NCI-H345 (cell line): ENCODE data around the gene OR6V1.
A peak's percentile ranks its signal among the peaks of the same experiment; 100 is the strongest.

ENCODE experiments used
- DNase-seq: peaks from one replicate; lab custom pipeline; 2025; lab: John Stamatoyannopoulos, UW

OR6V1 gene, protein sequence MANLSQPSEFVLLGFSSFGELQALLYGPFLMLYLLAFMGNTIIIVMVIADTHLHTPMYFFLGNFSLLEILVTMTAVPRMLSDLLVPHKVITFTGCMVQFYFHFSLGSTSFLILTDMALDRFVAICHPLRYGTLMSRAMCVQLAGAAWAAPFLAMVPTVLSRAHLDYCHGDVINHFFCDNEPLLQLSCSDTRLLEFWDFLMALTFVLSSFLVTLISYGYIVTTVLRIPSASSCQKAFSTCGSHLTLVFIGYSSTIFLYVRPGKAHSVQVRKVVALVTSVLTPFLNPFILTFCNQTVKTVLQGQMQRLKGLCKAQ

DNA sequence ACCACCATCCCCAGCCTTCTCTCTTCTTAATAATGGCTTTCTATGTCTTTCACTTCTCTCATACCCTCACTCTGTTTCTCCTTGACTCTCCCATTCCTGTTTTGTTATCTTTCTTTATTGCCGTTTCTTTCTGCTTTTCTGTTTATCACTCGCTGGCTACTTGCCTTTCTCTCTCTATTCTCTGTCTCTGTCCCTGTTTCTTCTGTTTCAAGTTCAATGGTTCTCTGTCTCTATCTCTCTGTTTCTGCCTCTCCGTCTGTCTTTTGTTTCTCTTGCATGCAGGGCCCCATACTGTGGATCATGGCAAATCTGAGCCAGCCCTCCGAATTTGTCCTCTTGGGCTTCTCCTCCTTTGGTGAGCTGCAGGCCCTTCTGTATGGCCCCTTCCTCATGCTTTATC lies at the start of gene OR6V1:
TSS of gene OR6V1 (plus strand) at position 301 of the 400 bp plus-strand sequence. CDS start at position 301, 0 bp downstream.
- DNase-seq: no peak

DNA sequence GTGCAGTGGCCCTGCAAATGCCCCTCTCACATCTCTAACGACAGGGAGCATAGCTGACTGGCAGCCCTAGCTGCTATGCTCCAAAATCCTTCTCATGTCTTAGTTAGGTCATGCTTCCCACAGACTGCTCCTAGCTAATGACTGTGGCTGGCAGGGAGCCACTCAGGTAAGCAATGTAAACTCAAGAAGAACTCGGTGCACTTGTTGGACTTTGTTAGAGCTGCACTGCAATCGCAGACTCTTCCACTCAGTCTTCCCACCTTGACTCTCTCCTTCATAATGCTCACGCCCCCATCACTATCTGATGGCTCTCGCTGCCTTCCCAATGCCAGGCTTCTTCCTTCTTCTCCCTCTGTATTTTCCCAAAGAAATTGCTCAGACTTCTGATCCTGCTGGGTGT lies 49.2 kb upstream of the OR6V1 start:
- DNase-seq: peak; percentile 4

DNA sequence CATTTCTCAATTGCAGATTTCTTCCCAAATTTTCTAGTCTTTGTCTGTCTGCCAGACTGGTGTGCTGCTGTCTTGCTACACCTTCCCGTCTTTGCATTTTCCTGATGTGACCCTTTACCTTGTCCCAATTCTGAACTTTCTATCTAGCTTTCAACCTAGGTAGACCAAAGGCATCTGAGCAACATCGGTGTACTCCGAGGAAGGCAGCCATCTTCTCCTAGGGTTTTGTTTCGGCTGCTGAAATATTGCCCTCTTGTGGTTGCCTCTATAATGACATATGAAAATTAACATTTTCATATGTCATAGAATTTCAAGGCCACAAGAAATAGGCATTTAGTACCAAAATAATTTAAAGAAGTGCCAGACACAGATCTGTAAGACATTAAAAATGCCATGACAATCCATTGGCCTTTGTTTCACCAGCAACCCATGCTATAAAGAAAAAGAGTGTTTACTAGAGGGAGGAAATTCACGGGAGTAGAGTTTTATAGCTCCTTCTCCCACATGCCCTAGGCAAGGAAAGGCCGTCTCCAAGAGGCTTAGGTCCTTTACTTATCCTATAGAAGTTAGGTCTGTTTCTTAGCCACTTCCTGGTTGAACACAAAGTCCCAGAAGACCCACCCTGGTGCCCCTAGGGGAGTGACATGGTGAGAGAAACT lies 48.6 kb upstream of the OR6V1 start:
- peak; percentile 58 for DNase-seq

DNA sequence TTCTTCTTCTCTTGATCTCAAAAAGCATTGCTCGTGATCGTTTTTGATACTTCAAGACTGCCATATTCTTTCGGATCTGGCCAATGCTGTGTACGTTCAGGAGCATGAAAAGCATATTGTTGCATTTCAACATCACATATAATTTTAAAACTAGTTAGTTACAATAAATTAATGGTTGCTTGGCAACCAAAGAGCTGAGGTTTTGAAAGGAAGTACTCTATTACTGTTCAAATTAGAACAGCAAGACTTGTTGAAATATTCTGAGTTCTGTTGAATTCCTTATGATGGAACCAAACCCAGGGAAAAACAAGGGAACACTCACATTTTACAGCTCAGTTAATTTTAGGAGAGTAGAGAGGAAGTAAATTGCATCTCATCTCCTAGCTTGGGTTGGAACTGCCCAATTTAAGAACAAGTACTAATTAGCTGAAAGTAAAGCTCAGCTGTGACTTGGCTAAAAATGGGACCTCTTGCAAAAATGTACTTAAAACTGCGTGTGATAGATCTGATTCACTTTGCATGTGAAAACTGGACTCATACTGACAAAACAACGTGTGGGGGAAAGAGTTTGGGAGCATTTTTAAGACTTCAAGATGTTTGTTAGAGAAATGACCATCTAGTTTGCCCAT lies 46.4 kb upstream of the OR6V1 start:
- no peak for DNase-seq

DNA sequence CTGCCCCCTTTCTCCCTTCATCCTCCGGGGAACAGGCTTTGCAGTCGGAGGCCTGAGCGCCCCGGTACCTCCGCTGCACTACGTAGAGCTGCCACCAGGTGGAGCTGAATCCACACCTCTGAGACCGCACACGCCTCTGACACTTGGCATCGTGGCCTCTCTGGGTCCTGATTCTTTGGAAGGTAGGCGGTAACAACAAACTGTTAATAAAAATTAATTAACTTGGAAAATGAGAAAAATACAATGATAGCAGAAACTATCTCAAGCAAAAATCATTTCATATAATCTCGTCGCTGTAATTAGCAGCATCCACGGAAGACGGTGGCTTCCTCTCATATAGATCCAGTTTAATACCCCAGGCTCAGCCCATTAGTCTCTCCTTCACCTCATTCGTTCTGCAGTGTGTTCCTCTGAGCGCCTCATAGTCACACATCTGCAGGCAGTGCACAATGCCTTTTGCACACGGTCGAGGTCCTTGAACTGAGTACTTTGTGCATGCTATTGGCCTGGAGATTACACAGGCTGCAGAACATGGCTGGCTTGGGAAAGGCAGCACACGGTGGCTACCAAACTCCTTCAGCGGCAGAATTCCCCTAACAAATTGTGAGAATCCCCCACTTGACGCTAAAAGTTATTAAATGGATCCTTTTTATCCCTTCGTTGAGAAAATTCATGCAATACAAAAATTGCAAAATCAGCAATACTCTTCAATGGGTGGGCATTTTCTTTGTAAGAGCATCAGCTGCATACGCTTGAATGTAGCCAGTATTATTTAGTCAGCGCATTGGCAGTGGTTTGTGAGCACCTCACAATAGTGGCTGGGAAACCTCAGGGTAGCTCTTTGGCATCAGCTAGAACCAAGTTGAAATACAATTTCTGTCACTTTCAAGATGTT lies 43.9 kb upstream of the OR6V1 start:
- DNase-seq: peak; percentile 76

DNA sequence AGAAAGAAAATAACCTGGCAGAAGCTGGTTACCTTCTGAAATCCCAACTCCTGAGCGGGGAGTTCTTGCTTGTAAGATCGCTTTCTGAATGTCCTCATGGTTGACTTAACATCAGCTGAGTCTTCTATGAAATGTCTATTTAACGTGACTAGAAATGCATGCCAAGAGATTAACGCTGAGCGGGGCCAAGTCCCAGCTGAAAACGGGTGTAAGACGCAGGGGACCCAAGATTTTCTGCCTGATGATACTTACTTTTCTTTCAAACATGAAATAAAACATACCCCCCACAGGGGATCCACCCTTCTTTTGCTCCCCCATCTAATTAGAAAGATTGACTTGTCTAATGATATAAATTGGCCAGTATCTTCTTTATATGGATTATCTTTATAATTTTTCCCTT lies 40.1 kb upstream of the OR6V1 start:
- DNase-seq: no peak

DNA sequence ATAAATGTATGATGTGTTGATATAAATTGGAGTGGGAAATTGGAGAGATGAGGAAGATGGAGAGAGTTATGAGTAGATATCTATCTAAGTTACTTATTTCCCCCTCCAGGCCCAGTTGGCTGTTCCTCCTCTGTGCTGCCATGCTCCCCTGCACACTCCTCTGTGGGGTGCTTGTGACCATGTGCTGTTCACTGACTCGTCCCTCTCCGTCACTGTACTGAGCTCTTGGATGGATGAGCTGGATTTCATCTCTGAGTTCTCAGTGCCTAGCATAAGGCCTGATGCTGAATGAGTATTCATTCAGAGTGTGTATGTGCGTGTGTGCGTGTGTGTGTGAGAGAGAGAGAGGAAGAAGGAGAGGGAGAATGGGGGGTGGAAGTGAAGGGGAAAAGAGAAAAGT lies 39.7 kb upstream of the OR6V1 start:
- no peak for DNase-seq

DNA sequence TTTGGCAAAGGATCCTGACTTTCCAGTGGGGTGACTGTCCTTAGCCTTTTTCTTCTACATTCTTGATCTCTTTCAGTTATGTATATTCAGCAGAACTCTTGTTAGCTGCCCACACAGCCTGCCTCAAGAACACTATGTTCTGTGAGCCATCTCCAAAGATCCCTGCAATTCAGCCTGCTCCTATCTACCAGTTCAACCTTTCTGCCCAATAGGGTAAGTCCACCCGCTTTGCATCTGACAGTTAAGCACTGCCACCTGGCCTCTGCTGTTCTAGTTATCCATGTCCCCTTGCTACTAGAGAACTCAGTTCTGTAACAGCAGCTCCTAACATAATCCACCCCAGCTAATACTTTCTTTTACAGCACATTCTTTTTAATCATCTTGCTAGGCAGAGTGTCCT lies 38.7 kb upstream of the OR6V1 start:
- DNase-seq: no peak

DNA sequence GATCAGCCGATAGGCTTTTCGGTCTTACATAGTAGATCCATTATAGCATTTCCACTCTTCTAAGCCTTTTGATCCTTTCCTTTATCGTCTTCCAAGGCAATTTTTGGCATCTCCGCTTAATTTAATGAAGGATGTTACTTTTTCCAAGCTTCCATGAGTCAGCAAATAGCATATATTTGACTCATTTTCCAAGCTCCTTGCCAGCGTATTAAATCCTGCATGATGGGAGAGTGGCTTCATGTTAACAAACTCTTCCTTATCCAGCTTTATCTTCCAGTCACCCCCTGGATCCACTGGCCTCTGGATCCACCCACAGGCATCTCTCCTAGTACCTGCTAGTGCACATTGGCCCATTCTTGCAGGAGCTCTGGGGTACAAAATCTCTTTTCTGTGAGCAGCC lies 38.2 kb upstream of the OR6V1 start:
- DNase-seq: no peak

DNA sequence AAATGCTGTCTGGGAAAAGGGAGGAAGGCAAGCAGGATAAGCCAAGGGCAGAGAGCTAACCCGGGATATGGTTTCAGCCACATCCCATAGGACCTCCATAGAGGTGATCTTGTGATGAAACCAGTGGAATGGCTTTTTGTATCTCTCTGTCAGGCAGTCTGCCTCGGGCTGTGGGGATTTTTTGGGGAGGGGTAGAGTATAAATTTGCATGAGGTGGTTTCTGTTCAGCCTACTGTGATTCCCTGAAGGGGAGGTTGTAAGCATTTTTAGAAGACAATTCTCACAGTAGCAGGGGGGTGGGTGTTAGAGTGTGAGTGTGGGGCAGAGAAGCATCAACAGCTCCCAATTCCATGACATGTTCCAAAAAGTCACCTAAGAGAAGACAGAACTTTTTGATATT lies 37.1 kb upstream of the OR6V1 start:
- no peak for DNase-seq

DNA sequence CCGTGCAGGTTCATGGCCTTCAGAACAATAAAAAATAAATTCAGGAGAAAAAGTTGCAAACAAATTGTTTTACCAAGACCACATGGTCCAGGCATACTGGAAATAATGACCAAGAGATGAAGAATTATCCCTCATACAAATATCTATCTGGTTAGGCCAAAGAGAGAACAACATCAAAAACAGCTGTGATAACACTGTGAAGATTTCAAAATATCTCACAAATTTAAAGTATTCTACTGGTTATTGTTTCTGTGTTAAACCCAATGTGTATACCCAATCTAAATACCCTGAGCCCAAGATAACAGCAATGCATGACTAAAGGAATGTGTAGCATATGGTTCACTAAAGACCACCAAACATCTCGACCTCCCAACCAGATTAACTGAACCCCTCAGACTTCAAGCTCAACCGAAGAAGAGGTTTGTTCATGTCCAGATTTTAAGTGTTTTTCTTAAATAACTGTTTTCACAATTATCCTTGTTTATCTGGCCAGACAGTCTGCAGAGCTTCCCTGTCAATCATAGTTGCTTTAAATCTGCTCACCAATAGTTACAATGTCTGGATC lies 36.1 kb upstream of the OR6V1 start:
- DNase-seq: no peak

DNA sequence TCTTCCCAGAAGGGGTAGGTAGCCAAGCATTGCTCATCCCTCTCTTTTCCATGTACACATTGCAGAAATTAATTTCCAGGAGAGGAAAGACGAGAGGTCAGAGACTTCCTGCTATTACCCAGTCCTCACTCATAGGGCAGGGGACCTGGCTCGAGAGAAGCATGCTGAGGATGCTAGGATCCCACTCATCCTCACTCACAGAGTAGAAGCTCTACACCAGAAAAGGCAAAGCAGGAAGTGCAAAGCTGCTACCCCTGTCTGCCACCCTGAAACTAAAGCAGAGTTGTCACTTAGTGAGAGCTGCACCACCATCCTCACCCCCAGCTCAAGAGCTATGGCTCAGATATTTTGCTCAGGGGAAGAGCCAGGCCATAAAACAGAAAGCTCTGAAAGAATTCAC lies 35.1 kb upstream of the OR6V1 start:
- no peak for DNase-seq

DNA sequence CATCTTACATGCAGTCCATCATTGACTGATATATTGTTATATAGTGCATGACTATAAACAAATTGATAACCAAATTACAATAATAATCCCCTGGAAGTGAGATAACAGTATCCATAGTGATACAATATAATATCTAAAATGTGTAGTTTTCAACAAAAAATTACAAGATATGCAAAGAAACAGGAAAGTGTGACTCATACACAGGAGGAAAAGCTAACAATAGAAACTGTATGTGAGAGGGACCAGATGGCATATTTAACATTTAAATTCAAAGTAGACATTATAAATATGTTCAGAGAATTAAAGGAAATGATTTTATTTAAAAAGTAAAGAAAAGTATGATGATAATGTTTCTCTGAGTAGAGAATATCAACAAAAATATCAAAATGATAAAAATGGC lies 33.2 kb upstream of the OR6V1 start:
- no peak for DNase-seq

DNA sequence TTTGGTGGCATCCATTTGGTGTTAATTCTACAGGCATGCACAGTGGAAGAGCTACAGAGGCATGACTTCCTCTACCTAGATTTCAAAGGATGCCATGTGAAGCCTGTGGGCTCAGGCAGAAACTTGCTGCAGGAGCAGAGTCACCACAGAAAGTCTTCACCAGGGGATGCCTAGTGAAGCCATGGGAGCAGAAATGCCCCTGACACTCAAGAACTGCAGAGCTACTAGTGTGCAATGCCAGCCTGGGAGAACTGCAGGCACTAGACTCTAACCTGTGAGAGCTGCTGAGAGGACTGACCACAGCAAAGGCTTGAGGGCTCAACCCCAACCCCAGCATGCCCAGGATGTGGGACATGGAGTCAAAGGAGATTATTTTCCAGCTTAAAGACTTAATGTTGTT lies 29.1 kb upstream of the OR6V1 start:
- DNase-seq: no peak

DNA sequence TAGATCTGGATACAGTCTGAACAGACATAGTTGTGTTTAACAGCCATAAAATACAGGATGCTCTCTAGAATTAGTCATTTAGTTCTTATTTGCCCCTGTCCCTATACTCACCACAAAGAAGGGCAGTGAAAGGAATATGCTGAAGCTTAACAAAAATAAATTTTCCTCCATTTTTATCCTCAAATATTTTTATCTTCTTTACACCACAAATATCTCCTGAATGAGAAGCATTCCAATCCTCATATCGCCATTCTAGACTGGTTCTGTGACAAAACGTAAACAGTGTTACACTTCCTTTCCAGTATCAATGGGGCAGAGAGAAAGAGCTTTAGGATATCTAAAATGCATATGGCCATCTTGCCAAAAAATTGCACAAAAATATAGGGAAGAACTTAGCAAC lies 26.8 kb upstream of the OR6V1 start:
- no peak for DNase-seq

DNA sequence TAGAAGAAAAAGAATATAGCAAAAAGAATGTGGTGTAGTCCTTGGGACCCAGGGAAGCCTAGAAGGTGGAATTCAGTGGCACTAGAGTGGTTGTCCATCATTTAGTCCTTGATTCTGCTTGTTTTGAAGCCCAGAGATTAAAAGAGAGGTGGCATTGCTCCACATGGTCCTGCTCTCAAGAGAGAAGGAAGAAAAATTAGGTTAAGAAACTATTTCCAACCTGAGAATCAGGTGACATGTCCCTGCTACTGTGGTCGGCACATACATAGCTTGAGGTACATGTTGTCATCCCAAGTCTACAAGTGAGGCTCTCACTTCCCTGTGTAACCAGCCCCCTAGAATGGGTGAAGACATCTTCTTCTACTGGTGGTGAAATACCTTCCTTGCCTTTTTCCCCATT lies 25.1 kb upstream of the OR6V1 start, which contains the start of gene OR9A2:
TSS of gene OR9A2 (minus strand) at position 101 of the 400 bp plus-strand sequence. CDS start at position 101, 0 bp downstream.
- DNase-seq: no peak

DNA sequence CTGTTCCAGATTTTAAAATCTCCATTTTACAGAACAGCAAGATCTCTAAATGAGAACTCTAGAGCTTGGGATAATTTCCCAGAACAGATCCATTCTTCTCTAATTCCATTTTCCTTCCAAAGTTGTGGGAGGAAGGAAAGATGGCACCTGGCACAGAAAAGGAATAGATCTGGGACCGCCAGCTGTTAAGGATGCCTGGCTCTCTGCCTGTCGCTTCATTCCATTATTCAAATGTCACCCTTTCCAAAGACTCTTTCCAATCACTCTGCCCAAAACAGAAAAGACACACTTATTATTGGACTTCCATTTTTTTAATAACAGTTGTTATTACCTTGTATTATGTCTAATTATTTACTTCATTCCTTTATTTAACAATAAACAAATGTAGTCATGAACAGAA lies 24.5 kb upstream of the OR6V1 start:
- DNase-seq: no peak

DNA sequence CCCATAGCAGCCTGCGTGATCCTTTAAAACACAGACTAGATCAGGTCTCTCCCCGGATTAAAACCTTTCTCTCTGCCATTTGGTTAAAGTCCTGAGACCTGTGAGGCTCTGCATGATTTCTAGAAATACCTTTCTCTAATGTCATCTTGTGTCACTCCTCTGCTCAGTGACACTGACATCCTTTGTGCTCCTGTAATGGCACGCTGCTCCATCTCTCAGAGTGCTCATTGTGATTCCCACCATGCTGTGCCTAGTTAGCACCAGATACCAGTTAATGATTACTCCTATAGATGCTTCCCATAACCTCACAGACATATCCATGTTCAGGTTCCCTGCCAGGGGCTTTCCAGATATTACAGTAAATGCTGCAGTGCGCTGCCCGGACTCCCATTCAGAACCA lies 13.5 kb upstream of the OR6V1 start:
- no peak for DNase-seq

DNA sequence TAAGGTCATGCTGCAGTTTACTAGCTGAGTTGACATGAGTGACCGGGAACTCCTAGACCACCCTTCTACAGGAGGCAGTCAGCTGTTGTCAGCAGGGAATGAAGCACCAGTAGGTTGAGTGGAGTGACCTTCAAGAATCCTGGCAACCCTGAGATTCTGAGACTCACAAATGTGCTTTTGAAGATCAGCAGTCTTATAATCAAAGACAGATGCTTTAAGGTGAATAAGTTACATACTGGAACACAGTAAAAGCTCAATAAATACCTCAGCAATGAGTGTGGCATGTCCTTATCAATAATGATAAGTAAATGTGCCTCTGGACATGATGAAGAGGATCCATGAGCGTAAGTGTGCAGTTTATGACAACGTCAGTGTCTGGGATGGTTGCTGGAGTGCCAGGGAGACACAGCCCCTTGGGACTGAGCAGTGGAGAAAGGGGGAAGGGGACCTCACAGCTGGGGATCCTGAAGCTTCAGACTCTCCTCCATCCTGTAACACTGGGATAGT lies 11.9 kb upstream of the OR6V1 start:
- no peak for DNase-seq

DNA sequence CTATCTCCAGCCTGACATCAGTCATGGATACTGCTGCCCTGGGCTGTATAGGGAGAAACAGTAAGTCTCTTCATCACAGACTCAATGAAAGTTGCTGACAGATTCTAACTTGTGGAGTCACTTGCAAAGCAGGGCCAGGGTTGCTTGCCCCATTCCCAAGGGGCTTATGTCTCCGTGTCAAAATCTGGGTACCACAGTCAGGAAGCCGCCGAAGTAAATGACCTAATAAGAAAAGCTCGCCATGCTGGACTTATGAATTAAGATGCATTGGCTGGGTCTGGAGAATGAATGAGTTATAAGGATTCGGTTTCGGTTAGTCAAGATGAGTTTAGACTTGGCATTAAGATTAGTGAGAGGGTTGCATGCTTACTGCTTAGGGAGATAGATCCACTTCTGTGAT lies 10.8 kb upstream of the OR6V1 start:
- no peak for DNase-seq

DNA sequence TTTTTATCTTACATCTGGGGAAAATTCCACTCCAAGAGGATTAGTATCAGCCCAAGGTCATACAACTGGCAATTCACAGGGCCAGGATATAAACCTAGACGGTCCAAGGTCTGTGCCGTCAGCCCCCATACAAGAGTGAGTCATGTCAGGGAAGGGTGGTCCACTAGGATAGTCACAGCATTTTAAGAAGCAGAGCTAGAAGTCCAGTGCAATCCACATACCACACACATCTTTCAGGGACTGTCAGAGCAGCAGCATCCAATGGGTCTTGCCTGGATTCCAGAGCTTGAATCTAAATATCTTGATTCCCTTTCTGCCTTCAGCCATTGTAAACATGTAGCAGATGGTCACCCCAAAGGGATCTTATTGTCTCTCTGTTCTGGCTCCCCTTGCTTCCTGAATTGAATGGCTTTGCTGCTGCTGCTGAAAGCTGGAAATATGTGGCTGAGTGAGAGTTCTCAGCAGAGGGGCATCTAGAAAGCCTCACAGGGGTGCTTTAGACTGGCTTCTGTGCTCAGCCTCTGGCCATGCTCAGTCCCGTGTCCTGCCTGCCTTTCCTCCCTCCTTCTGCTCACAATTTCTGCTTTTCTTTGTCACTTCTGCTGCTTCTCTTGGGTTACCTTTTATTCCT lies 9.9 kb upstream of the OR6V1 start:
- no peak for DNase-seq
